AG10803 (cell line): Measurements from ENCODE around the gene FNDC5.

Experiments used
- DNase-seq: peaks from one replicate; pipeline ENCODE4 v3.0.0; 2010; ENCODE audit warnings: low read depth
- H3K4me3 ChIP-seq: 2 replicates; pipeline ENCODE4 v1.5.1; 2011; ENCODE audit warnings: mild to moderate bottlenecking, low read length, control low read depth
- CTCF ChIP-seq: conservative IDR thresholded peaks from 2 replicates; pipeline ENCODE4 v1.5.1; 2011; ENCODE audit warnings: mild to moderate bottlenecking, low read length, control low read depth, inconsistent platforms

FNDC5 gene

DNA sequence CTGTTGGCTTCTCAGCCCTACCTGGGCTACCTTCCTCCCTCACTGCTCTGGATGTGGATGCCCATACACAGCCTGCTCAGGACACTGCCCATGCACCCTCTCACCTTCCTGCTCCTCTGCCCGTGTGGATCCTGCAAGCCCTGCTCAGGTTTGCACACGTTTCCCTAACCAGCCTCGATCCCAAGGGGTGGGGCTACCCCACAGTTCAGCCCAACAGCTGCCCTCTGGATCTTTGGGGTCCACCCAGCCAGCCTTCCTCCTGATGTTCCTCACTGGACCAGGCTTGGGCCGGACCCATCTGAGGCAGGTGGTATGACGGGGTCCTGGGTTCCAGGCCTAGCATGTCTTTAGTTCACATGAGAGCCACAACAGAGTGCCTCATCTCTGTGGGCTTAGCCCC lies 25.7 kb upstream of the FNDC5 start:
- DNase-seq = no peak
- TF ChIP-seq CTCF = no peak

GRCh38 chr1:32895325-32896215 lies 24.9 kb upstream of the FNDC5 start:
- no peak overlapping the region for H3K4me3 ChIP-seq
- DNase-seq = no peak

More for the DNA sequence above, 25.7 kb upstream of the FNDC5 start:
- no peak overlapping the region for H3K4me3 ChIP-seq

DNA sequence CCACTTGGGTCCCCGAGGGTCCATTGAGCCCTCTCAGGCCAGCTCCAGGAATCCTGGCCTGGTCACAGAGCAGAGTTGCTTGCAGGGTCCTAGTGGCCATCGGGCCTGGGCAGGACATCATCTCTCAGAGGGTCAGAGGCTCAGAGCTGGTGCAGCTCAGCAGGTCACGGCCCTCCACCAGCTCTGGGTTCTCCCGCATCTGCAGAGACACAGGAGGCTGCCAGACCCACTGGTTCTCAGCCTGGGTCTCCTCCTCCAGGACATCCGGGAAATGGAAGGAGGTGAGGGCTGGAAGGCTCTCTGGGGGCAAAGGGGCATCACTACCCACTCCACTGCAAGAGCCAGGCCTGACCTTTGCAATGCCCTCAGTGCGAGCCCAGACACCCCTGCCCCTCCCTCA lies 24.0 kb upstream of the FNDC5 start:
- TF ChIP-seq CTCF = no peak

More at GRCh38 chr1:32895325-32896215, 24.9 kb upstream of the FNDC5 start:
- TF ChIP-seq CTCF = no peak

GRCh38 chr1:32894019-32894600 lies 23.4 kb upstream of the FNDC5 start:
- no peak overlapping the region for H3K4me3 ChIP-seq

More for the DNA sequence above, 24.0 kb upstream of the FNDC5 start:
- no peak overlapping the region for H3K4me3 ChIP-seq
- DNase-seq = no peak

DNA sequence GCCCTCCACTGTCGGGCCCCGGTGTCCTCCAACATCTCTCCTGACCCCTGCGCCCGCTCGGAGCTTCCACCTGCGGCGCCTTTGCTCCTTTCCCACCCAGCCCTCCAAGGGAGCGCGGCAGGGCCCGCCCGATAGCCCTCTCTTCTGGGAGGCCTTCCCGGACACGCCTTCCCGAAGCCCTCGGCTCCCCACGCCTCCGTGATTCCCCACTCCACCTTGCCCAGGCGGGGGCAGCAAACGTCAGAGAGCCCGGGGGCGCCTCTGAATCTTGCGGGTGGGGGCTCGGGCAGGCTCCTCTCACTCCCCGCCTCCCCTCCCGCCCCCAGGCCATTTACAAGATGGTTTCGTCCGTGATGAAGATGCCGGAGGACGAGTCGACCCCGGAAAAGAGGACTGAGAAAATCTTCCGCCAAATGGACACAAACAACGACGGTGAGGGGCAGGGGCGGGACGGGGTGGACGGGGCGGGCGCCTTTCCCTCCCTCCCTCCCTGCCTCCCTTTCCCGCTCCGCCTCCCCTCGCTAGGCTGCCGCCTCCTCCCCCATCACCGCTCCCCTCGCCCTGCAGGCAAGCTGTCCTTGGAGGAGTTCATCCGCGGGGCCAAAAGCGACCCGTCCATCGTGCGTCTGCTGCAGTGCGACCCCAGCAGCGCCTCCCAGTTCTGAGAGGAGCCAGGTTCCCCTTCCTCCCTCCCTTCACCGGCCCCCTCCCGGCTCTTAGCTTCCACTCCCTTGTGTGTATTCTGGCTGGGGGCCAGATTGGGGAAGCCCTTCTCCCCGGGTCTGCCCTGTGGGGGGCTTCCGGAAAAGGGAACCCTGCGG lies 22.7 kb upstream of the FNDC5 start:
- DNase-seq = no peak
- peak overlapping the region; percentile 44 for H3K4me3 ChIP-seq
- TF ChIP-seq CTCF = no peak

More at GRCh38 chr1:32894019-32894600, 23.4 kb upstream of the FNDC5 start:
- no peak for TF ChIP-seq CTCF
- no peak for DNase-seq

- peak; percentile 22; the same call in 1 of the 2 replicates for TF ChIP-seq CTCF
- peak overlapping the region; percentile 44 for H3K4me3 ChIP-seq
- DNase-seq = no peak
These were observed 21.9 kb upstream of the FNDC5 start for GRCh38 chr1:32892368-32893197.
